GM18508 (cell line): ENCODE data around the gene ITPRIPL1.
A peak's percentile ranks its signal among the peaks of the same experiment; 100 is the strongest.

ENCODE experiments used
- ATAC-seq: cut with Tn5 transposase; IDR thresholded peaks from one replicate; pipeline ENCODE4 v1.9.1; 2021; ENCODE audit warnings: moderate number of reproducible peaks; ENCODE audit not compliant: insufficient read depth, unreplicated experiment

ITPRIPL1 gene

DNA sequence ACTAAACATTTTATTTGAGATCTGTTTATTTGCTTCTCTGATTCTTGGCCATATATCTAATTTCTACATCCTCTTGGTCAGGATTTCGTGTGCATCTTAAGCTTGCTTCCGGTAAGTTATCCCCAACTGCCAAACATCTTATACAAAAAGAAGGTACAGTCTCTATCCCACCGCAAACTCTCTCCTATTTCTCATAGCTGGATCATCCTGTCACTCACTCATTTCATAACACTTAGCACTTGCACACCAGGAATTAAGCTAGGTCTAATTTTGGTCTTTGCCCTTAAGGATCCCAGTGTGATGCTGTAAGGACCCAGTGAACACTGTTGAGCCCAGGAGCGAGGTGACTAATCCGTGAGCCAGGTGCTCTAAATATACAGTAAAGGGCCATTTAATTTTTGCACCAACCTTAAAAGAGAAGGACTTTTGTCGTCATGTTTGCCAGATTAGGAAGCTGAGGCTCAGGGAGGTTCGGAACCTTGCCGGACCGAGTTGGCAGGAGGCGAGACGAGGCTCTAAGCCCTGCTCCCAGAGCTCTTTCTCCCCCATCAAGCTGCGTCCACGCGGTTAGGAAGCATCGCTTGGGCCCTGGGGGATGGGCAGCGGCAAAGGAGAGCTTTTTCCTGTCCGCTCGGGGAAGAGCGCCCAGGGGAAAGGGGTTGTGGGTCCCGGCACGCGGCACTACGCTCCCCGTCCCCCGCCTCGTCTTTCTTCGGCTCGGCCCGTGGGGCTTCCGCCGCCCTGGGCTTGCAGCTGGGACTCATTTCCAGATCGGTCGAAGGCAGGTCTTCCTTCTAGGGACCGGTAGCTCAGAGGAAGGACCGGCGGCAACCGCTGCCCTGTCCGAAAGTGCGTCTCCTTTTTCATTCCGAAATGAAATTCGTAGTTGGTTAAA, 4.1 kb upstream of the ITPRIPL1 start:
- ATAC-seq: no peak

DNA sequence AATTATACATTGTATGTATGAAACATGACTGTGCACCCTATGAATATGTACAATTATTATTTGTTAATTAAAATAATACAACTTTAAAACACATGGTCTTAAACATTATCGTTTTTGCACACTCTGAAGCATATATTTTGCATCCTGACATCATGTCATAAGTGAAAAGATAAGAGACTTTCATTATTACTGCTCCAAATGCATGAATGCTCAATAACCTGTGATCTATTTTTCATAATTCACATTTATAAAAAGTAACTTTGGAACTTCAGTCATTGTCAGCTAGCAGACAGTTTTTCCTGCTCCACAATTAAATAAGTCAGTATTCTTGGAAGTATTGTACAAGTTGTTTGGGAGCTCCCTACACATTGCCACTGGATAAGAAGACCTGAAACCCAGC, 1.3 kb upstream of the ITPRIPL1 start:
- no peak for ATAC-seq

DNA sequence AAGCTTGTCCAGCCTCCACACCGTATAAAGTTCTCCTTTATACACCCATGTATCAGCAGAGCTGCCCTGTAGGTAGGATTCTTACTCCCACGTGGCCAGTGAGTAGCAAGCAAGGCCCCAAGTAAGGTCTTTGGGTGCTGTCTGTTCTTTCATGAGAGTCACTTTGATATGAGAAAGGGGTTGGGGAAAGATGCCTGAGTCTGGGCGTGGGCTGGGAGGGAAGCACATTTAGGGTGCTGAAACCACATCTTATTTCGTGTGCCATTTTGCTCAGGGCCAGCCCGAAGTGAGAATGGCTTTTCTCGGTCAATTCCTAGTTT, 436 bp upstream of the ITPRIPL1 start:
- ATAC-seq: no peak

DNA sequence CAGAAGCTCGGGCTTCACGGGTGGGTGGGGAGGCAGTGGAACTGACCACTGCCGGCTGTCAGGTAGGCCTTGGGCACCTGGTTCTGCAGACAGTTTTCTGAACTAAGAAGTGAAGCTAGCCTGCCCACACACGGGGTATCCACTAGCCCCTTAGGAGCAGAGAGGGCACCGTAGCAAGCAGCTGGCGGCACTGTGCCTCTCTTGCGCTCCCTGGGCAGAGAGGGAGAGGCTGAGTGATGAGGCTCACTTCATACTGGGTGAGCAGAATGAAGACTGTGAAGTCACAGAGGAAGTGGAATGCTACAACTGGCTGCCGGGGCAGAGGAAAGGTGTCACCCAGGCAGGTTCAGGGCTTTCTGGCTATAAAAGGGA, 753 bp downstream of the ITPRIPL1 start:
- no peak for ATAC-seq

DNA sequence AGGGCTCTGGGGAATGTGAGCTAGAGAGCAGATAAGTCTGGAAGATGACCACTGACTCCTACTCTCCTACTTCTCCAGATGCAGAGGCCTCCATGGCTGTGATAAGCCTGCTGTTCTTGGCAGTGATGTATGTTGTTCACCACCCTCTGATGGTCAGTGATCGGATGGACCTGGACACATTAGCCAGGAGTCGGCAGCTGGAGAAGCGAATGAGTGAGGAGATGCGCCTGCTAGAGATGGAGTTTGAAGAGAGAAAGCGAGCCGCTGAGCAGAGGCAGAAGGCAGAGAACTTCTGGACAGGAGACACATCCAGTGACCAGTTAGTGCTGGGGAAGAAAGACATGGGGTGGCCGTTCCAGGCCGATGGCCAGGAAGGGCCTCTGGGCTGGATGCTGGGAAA, 1.4 kb downstream of the ITPRIPL1 start:
- no peak for ATAC-seq

DNA sequence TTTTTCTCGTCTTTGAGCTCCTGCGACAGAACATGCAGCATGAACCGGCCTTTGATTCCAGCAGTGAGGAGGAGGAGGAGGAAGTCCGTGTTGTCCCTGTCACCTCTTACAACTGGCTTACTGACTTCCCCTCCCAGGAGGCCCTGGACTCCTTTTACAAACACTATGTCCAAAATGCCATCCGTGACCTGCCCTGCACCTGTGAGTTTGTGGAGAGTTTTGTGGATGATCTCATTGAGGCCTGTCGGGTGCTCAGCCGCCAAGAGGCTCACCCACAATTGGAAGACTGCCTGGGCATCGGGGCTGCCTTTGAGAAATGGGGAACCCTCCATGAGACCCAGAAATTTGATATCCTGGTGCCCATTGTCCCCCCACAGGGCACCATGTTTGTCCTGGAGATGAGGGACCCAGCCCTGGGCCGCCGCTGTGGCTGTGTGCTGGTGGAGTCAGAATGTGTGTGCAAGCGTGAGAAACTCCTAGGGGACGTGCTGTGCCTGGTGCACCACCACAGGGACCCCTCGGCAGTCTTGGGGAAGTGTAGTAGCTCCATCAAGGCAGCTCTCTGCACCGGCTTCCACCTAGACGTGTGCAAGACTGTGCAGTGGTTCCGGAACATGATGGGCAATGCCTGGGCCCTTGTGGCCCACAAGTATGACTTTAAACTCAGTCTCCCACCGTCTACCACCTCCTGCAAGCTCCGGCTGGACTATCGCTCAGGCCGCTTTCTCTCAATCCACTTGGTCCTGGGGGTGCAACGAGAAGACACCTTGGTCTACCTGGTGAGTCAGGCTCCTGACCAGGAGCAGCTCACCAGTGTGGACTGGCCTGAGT, 2.1 kb downstream of the ITPRIPL1 start:
- no peak for ATAC-seq

DNA sequence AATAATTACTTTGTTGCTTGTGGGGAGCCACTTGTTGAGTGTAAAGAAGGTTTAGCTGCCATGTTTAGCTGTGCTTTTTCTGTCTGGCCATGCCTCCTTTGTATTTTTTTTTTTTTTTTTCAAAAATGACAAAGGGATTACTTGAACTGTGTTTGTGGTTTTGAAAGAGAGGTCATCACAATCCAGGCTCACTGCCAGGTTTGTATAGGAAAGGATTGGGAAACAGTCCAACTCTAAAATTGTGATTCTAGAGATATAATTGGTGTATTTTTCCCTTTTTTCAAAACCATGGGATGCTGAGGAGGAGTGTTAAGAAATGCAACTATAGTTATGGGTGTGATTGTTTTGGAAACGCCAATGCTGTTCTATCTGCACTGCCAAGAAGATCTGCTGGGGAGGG, 4.3 kb downstream of the ITPRIPL1 start:
- no peak for ATAC-seq

DNA sequence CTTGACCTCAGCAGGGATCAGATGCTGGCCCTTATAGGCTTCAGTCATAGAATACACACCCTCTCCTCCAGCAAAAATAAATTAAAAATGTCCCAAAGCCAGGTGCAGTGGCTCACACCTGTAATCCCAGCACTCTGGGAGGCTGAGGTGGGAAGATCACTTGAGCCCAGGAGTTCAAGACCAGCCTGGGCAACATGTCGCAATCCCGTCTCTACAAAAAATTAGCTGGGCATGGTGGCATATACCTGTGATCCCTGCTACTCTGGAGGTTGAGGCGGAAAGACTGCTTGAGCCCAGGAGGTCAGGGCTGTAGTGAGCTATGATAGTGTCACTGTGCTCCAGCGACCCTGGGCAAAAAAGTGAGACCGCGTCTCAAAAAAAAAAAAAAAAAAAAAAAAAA, 4.8 kb downstream of the ITPRIPL1 start:
- no peak for ATAC-seq

DNA sequence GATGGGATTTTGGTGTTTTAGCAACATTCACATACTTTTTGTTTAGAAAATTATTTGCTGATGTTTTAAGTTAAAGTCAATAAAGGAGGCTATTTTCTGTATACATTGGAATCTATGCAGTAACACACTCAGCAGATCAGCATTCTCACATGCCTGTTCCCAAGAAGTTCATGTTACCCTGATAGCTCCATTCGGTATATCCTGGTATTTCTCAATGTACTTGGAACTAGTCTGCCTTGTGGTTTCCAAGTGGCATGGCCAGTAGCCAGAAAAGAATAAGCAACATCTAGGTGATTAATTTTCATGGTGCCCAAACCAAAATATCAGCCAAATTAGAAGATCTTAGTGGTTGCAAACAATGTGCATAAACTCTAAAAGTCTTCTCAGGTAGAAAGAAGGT, 5.3 kb downstream of the ITPRIPL1 start:
- no peak for ATAC-seq

DNA sequence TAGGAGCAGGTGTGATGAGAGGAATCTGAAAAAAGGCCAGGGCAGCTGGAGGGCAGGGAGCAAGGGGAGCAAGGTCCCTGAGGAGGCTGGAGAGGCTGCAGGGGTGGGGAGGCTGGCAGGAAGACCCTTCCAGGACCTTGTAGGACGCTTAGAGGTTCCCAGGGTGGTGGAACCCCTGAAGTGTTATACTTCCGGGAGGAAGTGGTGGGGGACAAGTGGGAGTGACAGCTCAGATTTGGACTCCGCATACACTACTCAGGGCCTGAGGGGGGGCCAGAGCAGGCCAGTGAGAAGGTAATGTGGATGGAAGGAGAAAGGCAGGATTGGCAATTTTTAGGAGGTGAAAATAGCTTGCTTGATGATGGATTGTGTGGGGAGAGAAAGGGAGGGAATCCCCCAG, 8.6 kb downstream of the ITPRIPL1 start:
- no peak for ATAC-seq

DNA sequence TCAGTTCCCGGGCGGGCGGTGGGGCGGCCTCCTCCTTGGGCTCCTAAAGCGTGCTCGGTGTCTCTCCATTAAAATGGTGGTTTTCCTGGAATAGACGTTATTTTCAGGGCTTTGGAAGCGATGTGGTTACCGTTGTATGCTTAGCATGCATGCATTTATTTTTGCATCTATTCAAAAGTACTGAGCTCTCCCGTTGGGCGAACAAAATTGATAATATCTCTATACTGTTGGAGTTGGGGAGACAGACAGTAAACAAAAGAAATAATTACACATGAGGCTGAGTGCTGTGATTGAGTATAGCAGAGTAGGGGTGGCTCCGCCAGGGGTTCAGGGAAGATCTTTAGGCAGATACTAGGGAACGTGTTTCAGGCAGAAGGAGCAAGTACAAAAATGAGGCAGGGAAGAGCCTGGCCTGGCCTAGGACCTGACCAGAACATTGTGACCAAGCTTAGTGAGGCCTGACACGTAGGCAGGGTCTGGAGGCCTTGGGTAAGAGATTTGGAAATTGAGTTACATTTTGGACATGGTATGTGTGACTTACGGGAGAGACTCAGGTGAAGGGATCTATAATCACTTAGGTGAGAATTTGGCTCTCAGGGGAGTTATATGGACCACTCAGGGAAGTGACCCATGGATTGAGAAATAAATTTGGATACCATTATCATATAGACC, 11.1 kb downstream of the ITPRIPL1 start:
- ATAC-seq: no peak

DNA sequence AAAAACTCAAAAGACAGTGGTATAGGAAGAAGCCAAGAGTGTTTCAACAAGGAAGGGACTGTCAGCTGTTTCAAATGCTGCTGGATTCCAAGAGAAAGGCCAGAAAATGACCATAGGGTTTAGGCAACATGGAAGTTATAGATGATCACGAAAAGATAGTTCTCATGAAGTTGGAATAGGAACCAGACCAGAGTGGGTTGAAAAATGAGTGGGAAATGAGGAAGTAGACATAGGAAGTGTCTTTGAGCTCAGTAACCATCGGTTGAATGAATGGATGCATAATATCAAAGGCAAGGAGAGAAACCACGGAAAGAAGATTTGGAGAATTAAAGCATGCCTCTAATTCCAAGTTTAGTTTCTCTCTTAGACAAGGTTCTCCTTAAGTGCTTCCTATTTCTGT, 11.8 kb downstream of the ITPRIPL1 start:
- ATAC-seq: no peak

DNA sequence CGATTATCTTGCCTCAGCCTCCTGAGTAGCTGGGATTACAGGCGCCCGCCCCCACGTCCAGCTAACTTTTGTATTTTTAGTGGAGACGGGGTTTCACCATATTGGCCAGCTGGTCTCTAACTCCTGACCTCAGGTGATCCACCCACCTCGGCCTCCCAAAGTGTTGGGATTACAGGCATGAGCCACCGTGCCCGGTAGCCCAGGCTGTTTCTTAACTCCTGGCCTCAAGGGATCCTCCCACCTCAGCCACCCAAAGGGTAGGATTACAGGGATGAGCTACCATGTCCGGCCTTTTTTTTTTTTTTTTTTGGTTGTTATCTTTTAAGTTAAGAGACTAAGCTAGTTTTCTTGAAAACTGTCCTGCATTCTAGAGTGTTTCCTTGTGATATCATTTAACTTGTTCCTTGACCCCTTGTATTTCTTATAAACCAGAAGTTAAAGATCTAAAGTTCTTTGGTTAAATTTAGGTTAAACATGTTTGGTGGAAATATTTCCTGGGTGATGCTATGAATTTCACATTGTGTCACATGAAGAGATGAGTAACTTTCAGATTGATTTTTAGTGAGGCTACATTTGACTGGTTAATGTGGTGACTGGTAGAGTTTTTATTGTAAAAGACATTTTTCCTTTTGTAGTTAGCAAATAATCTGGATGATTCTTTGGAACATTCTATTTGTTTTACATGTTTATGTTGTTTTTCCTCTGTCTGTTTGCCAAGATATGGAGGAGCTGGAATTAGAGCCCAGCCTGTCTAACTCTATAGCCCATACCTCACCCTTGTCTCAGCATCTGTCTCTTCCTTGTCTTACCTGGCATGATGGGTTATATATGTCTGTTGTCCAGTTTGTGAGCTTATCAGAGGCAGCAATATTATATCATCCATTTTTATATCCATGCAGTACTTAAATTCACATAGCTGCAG, 15.6 kb downstream of the ITPRIPL1 start:
- no peak for ATAC-seq

DNA sequence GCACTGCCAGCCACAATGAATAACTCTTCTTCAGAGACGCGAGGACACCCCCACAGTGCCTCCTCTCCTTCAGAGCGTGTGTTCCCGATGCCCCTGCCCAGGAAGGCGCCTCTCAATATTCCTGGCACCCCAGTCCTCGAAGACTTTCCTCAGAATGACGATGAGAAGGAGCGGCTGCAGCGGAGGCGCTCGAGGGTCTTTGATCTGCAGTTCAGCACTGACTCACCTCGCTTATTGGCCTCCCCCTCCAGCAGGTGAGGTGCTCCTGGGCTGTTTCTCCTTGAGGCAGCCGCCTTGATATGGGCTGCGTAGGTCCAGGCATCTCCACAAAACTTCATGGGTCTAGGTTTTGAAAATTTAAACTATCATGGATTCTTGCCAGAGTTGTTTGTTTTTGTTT, 16.5 kb downstream of the ITPRIPL1 start:
- no peak for ATAC-seq

DNA sequence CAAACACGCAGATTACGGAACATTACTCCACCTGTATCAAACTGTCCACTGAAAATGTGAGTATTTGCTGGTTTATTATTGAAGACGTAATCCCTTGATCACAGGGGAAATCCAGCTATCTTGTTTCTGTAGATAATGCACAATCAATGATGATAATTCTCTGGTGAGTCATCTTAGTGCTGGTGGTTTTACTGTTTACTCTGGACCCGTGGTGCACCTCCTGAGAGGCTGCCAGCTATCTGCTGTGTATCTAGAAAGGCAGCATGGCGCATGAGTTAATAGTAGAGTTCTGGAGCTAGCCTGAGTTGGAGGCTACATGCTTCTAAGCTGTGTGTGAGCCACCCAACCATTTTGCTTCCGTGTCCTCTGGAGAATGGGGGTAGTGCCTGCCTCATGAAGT, 17.0 kb downstream of the ITPRIPL1 start:
- no peak for ATAC-seq

DNA sequence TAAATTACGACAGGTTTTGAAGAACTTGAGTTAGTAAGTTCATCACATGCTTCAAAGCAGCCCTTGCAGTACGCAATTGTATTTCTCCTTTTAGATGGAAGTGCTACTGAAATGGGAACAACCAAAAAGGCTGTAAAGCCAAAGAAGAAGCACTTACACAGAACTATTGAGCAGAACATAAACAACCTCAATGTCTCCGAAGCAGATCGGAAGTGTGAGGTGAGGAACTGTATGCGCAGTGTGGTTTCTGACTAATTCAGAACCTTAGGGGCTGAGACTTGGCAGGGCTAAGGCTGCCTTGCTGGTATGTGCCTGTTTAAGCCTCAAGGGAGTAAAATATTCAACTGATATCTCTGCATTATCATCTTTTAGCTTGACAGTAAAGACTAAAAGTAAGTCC, 18.9 kb downstream of the ITPRIPL1 start:
- ATAC-seq: peak; percentile 89

DNA sequence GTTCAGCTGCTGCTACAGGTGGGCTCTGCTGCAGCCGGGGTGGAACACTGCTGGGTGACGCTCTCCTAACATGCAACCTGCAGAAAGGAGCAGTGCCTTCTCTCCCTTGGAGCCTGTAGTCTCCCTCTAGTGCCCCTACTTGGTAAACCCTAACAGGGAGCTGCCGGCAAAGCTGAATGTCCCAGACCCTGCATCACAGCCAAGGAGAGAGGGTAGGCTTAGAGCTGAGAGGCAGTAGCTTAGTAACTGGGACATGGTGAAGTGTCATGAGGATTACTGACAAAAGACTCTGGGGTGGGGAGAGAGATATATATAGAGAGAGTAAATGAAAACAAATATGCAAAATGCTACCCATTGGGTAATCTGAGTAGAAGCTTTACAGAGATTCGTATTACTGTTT, 20.3 kb downstream of the ITPRIPL1 start:
- no peak for ATAC-seq

DNA sequence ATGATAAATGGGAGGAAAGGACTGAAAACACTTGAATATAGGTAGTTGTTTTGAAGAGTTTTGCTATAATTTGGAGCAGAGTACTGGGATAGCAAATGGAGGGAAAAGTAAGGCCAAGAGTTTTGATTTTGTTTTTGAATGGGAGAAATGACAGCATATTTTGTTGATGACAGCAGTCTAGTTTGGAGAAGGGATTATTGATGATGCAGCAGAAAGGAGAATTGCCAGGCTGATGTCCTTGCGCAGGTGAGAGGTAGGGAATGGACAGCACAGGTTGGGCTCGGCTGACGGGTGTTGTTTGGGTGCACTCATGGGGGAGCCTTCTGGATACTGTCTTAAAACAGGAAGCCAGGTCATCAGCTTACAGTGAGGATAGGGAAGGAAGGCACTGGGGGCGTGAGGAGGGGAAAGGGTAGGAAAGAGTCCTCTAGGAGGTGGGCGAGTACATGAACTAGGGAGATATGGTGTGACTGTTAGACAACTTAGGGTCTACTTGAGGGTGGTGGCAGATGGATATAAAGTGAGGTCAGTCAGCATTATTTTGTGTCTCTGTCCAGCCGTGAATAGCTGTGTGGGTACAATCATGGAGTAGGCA, 20.8 kb downstream of the ITPRIPL1 start:
- no peak for ATAC-seq

DNA sequence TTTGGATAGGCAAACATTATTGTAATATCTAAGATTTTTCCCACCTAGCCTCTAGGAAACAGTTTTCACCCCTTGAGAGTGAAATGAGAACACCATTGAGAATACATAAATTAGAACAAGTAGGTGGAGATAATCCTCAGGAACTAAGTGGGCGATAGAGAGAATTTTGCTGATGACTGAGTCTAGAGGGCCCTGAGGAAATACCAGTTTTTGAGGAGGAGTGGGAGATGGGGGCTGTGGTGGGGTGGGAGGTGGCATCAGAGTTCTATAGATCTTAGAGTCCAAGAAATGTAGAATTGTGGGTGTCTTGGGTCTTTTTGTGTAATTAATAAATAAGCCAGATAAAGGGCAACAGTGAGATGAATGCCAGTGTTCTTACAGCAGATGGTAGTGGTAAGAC, 22.3 kb downstream of the ITPRIPL1 start:
- ATAC-seq: no peak

DNA sequence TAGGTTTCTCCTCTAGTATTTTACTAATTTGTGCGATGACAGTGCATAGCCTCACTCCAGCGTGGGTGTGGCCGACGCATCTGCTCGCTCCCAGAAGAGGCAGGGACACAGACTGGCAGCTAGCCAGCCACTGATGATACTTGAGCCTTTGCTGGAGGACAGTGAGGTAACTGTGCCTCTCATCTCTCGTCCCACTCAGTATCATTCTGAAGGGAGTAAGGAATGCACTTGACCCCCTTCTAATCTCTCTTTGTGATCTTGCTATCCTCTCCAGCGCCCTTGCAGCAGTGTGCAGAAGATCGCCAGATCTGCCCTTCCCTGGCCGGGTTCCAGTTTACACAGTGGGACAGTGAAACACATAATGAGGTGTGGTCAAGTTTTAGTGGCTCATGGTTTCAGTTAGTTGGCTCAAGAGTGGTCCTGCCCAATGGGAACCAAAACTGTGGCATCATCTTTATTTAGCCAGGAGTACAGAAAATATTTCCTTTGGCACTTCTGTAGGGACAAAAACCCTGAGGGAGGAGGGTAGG, 28.0 kb downstream of the ITPRIPL1 start:
- no peak for ATAC-seq
